ENCODE results near the gene CETP. TPM values are rescaled to one million over a fixed set of nuclear protein-coding genes. Genes with fewer than 3 reads are reported as not detected.
A peak's percentile ranks its signal among the peaks of the same experiment; 100 is the strongest.
"Not testable (repeated sequence)": the region's sequence is repeated elsewhere in the genome, so short reads cannot be mapped to it uniquely, and the experiment has no call there.

The CETP gene
- total RNA-seq, 4 donors from 2014 or later: 0.52 to 0.79 TPM; not detected in 2

GRCh38 chr16:57001026-57001679 lies 39.4 kb downstream of the CETP start:
- no peak overlapping the region for H3K4me3 ChIP-seq (ENCODE audit: low read depth, poor library complexity, severe bottlenecking)
- whole genome bisulfite sequencing, 2 donors: 86% methylated on average over 8 of the region's 8 CpGs
- TF ChIP-seq CTCF (IDR thresholded peaks at IDR 0.05) (no peak), POLR2A (IDR thresholded peaks at IDR 0.05) (no peak)
- intact Hi-C loops (cut with DNase I; ENCODE audit: low total_unique reads): no loop called here
- DNase-seq (ENCODE audit: low spot score in 2 of 2): peak in 1 of 2 donors; percentile 82

- WGBS, 2 donors: 85% methylated on average over 22 of the region's 22 CpGs
Measured at GRCh38 chr16:57003439-57004386, 42.0 kb downstream of the CETP start.

GRCh38 chr16:57004387-57005250 lies 42.9 kb downstream of the CETP start:
- H3K4me3 ChIP-seq (ENCODE audit: low read depth, poor library complexity, severe bottlenecking): no peak overlapping the region
- WGBS, 2 donors: 56 to 70% methylated on average over 15 of the region's 15 CpGs
- peak in 1 of 2 donors; percentile 40 for DNase-seq (ENCODE audit: low spot score in 2 of 2)
- TF ChIP-seq CTCF (IDR thresholded peaks at IDR 0.05) (no peak), POLR2A (IDR thresholded peaks at IDR 0.05) (no peak)
- intact Hi-C loops (cut with DNase I; ENCODE audit: low total_unique reads): no loop called here

More at GRCh38 chr16:57003439-57004386, 42.0 kb downstream of the CETP start:
- TF ChIP-seq CTCF (IDR thresholded peaks at IDR 0.05): no peak
- TF ChIP-seq POLR2A (IDR thresholded peaks at IDR 0.05): no peak
- no peak overlapping the region for H3K4me3 ChIP-seq (ENCODE audit: low read depth, poor library complexity, severe bottlenecking)
- DNase-seq (ENCODE audit: low spot score in 2 of 2): peak in 1 of 2 donors; percentile 73
- intact Hi-C loops (cut with DNase I; ENCODE audit: low total_unique reads): no loop called here

- H3K4me3 ChIP-seq (ENCODE audit: low read depth, poor library complexity, severe bottlenecking); intact Hi-C loops (cut with DNase I; ENCODE audit: low total_unique reads): not testable (repeated sequence)
- DNase-seq (ENCODE audit: low spot score in 2 of 2): peak in 1 of 2 donors; percentile 39
- WGBS, 2 donors: 75 to 93% methylated on average over 2 of the region's 2 CpGs
Measured at GRCh38 chr16:57005597-57005996, 43.8 kb downstream of the CETP start.

GRCh38 chr16:57007050-57007449 lies 45.3 kb downstream of the CETP start:
- TF ChIP-seq POLR2A (IDR thresholded peaks at IDR 0.05) (no peak), CTCF (IDR thresholded peaks at IDR 0.05) (no peak)
- DNase-seq (ENCODE audit: low spot score in 2 of 2): peak in 1 of 2 donors; percentile 20
- H3K4me3 ChIP-seq (ENCODE audit: low read depth, poor library complexity, severe bottlenecking): no peak overlapping the region
- 86 to 87% methylated on average over 5 of the region's 5 CpGs for WGBS, 2 donors
- intact Hi-C loops (cut with DNase I; ENCODE audit: low total_unique reads): no loop called here

All from lower leg skin (tissue), 4 donors.